ENCODE data around the gene TMEM190.
"Not testable (repeated sequence)": the region's sequence is repeated elsewhere in the genome, so short reads cannot be mapped to it uniquely, and the experiment has no call there.

TMEM190 gene

GRCh38 chr19:55376241-55376933 is at the start of gene TMEM190:
Gene TMEM190, plus strand, starts transcription at chr19:55376826. Its CDS starts 28 bp downstream, at chr19:55376854.
- H3K9me3 ChIP-seq (ENCODE audit: control insufficient read depth in 1 of 2, low read length in 2 of 2): no peaks in the 10 kb centered on the region
- peaks cover 0 to 5% of the 10 kb centered on the region in 2 donors for H3K4me1 ChIP-seq (ENCODE audit: control insufficient read depth in 1 of 2, insufficient read depth in 2 of 2, low read length in 2 of 2)
- no peaks in the 10 kb centered on the region for H3K36me3 ChIP-seq (ENCODE audit: control insufficient read depth in 1 of 2, insufficient read depth in 2 of 2, low read length in 2 of 2)
- H3K27me3 ChIP-seq (ENCODE audit: low read depth, low read length): peaks cover 28% of the 10 kb centered on the region
- no peak within 1 kb of the TSS for H3K4me3 ChIP-seq (ENCODE audit: low read depth in 1 of 2, low read length in 2 of 2)
- no peak within 1 kb of the TSS for H3K27ac ChIP-seq (ENCODE audit: low read length)

GRCh38 chr19:55328774-55329318 is 47.8 kb upstream of the TMEM190 start:
- H3K27me3 ChIP-seq (ENCODE audit: low read depth, low read length); H3K4me3 ChIP-seq (ENCODE audit: low read depth in 1 of 2, low read length in 2 of 2); H3K9me3 ChIP-seq (ENCODE audit: control insufficient read depth in 1 of 2, low read length in 2 of 2); H3K4me1 ChIP-seq (ENCODE audit: control insufficient read depth in 1 of 2, insufficient read depth in 2 of 2, low read length in 2 of 2); H3K36me3 ChIP-seq (ENCODE audit: control insufficient read depth in 1 of 2, insufficient read depth in 2 of 2, low read length in 2 of 2); H3K27ac ChIP-seq (ENCODE audit: low read length): not testable (repeated sequence)

- H3K27ac ChIP-seq (ENCODE audit: low read length); H3K27me3 ChIP-seq (ENCODE audit: low read depth, low read length); H3K9me3 ChIP-seq (ENCODE audit: control insufficient read depth in 1 of 2, low read length in 2 of 2); H3K36me3 ChIP-seq (ENCODE audit: control insufficient read depth in 1 of 2, insufficient read depth in 2 of 2, low read length in 2 of 2); H3K4me3 ChIP-seq (ENCODE audit: low read depth in 1 of 2, low read length in 2 of 2); H3K4me1 ChIP-seq (ENCODE audit: control insufficient read depth in 1 of 2, insufficient read depth in 2 of 2, low read length in 2 of 2): not testable (repeated sequence)
Observed at GRCh38 chr19:55329791-55330190, 46.8 kb upstream of the TMEM190 start.

GRCh38 chr19:55333870-55334269 is 42.8 kb upstream of the TMEM190 start:
- Histone ChIP-seq H3K4me1 (ENCODE audit: control insufficient read depth in 1 of 2, insufficient read depth in 2 of 2, low read length in 2 of 2) (peaks cover 3 to 6% of the 10 kb centered on the region in 2 donors), H3K9me3 (ENCODE audit: control insufficient read depth in 1 of 2, low read length in 2 of 2) (no peaks in the 10 kb centered on the region), H3K36me3 (ENCODE audit: control insufficient read depth in 1 of 2, insufficient read depth in 2 of 2, low read length in 2 of 2) (peaks cover 0 to under 1% of the 10 kb centered on the region in 2 donors), H3K27ac (ENCODE audit: low read length) (no peak overlapping the region), H3K4me3 (ENCODE audit: low read depth in 1 of 2, low read length in 2 of 2) (no peak overlapping the region), H3K27me3 (ENCODE audit: low read depth, low read length) (no peaks in the 10 kb centered on the region)

GRCh38 chr19:55336101-55336500 is 40.5 kb upstream of the TMEM190 start:
- Histone ChIP-seq H3K27me3 (ENCODE audit: low read depth, low read length) (no peaks in the 10 kb centered on the region), H3K4me1 (ENCODE audit: control insufficient read depth in 1 of 2, insufficient read depth in 2 of 2, low read length in 2 of 2) (peaks cover 3 to 16% of the 10 kb centered on the region in 2 donors), H3K36me3 (ENCODE audit: control insufficient read depth in 1 of 2, insufficient read depth in 2 of 2, low read length in 2 of 2) (peaks cover 0 to 2% of the 10 kb centered on the region in 2 donors), H3K4me3 (ENCODE audit: low read depth in 1 of 2, low read length in 2 of 2) (no peak overlapping the region), H3K9me3 (ENCODE audit: control insufficient read depth in 1 of 2, low read length in 2 of 2) (no peaks in the 10 kb centered on the region), H3K27ac (ENCODE audit: low read length) (no peak overlapping the region)

- Histone ChIP-seq H3K9me3 (ENCODE audit: control insufficient read depth in 1 of 2, low read length in 2 of 2) (no peaks in the 10 kb centered on the region), H3K27me3 (ENCODE audit: low read depth, low read length) (no peaks in the 10 kb centered on the region), H3K4me1 (ENCODE audit: control insufficient read depth in 1 of 2, insufficient read depth in 2 of 2, low read length in 2 of 2) (peaks cover 3 to 22% of the 10 kb centered on the region in 2 donors), H3K27ac (ENCODE audit: low read length) (peak within 1 kb of the TSS; percentile 96), H3K4me3 (ENCODE audit: low read depth in 1 of 2, low read length in 2 of 2) (peak within 1 kb of the TSS; percentile 77 to 79), H3K36me3 (ENCODE audit: control insufficient read depth in 1 of 2, insufficient read depth in 2 of 2, low read length in 2 of 2) (peaks cover 9 to 25% of the 10 kb centered on the region in 2 donors)
Observed at GRCh38 chr19:55339105-55339888, 37.3 kb upstream of the TMEM190 start, which contains the start of gene KMT5C. Gene KMT5C, plus strand, starts transcription at chr19:55339876. Its CDS starts 2,061 bp downstream, at chr19:55341937.

- Histone ChIP-seq H3K4me1 (ENCODE audit: control insufficient read depth in 1 of 2, insufficient read depth in 2 of 2, low read length in 2 of 2) (peaks cover 3 to 22% of the 10 kb centered on the region in 2 donors), H3K9me3 (ENCODE audit: control insufficient read depth in 1 of 2, low read length in 2 of 2) (no peaks in the 10 kb centered on the region), H3K27ac (ENCODE audit: low read length) (peak overlapping the region; percentile 86), H3K36me3 (ENCODE audit: control insufficient read depth in 1 of 2, insufficient read depth in 2 of 2, low read length in 2 of 2) (peaks cover 9 to 25% of the 10 kb centered on the region in 2 donors), H3K27me3 (ENCODE audit: low read depth, low read length) (no peaks in the 10 kb centered on the region), H3K4me3 (ENCODE audit: low read depth in 1 of 2, low read length in 2 of 2) (peak overlapping the region; percentile 77 to 79)
Observed at GRCh38 chr19:55339889-55340783, 36.5 kb upstream of the TMEM190 start.

- Histone ChIP-seq H3K9me3 (ENCODE audit: control insufficient read depth in 1 of 2, low read length in 2 of 2) (no peaks in the 10 kb centered on the region), H3K4me1 (ENCODE audit: control insufficient read depth in 1 of 2, insufficient read depth in 2 of 2, low read length in 2 of 2) (peaks cover 3 to 26% of the 10 kb centered on the region in 2 donors), H3K27ac (ENCODE audit: low read length) (no peak overlapping the region), H3K4me3 (ENCODE audit: low read depth in 1 of 2, low read length in 2 of 2) (peak overlapping the region; percentile 77 to 79), H3K36me3 (ENCODE audit: control insufficient read depth in 1 of 2, insufficient read depth in 2 of 2, low read length in 2 of 2) (peaks cover 9 to 25% of the 10 kb centered on the region in 2 donors), H3K27me3 (ENCODE audit: low read depth, low read length) (no peaks in the 10 kb centered on the region)
Observed at GRCh38 chr19:55340784-55341147, 35.9 kb upstream of the TMEM190 start.

- peak overlapping the region; percentile 77 to 79 for H3K4me3 ChIP-seq (ENCODE audit: low read depth in 1 of 2, low read length in 2 of 2)
- no peak overlapping the region for H3K27ac ChIP-seq (ENCODE audit: low read length)
- H3K9me3 ChIP-seq (ENCODE audit: control insufficient read depth in 1 of 2, low read length in 2 of 2): no peaks in the 10 kb centered on the region
- no peaks in the 10 kb centered on the region for H3K27me3 ChIP-seq (ENCODE audit: low read depth, low read length)
- peaks cover 9 to 29% of the 10 kb centered on the region in 2 donors for H3K36me3 ChIP-seq (ENCODE audit: control insufficient read depth in 1 of 2, insufficient read depth in 2 of 2, low read length in 2 of 2)
- H3K4me1 ChIP-seq (ENCODE audit: control insufficient read depth in 1 of 2, insufficient read depth in 2 of 2, low read length in 2 of 2): peaks cover 3 to 28% of the 10 kb centered on the region in 2 donors
Observed at GRCh38 chr19:55341171-55341588, 35.4 kb upstream of the TMEM190 start.

- Histone ChIP-seq H3K4me3 (ENCODE audit: low read depth in 1 of 2, low read length in 2 of 2) (peak overlapping the region in 1 of 2 donors; percentile 77), H3K4me1 (ENCODE audit: control insufficient read depth in 1 of 2, insufficient read depth in 2 of 2, low read length in 2 of 2) (peaks cover 3 to 28% of the 10 kb centered on the region in 2 donors), H3K27ac (ENCODE audit: low read length) (no peak overlapping the region)
Observed at GRCh38 chr19:55341595-55342531, 34.8 kb upstream of the TMEM190 start.

More at GRCh38 chr19:55341595-55342531, 34.8 kb upstream of the TMEM190 start:
- H3K9me3 ChIP-seq (ENCODE audit: control insufficient read depth in 1 of 2, low read length in 2 of 2): no peaks in the 10 kb centered on the region
- no peaks in the 10 kb centered on the region for H3K27me3 ChIP-seq (ENCODE audit: low read depth, low read length)
- H3K36me3 ChIP-seq (ENCODE audit: control insufficient read depth in 1 of 2, insufficient read depth in 2 of 2, low read length in 2 of 2): peaks cover 9 to 32% of the 10 kb centered on the region in 2 donors

All from muscle layer of duodenum (tissue), 2 donors.